DMS153 treated with DMSO at 0.1 percent for 48 hours (cell line): ENCODE data around the gene BRS3.
"Not testable (repeated sequence)": the region's sequence is repeated elsewhere in the genome, so short reads cannot be mapped to it uniquely, and the experiment has no call there.

Source experiments
- DNase-seq: peaks from one replicate; lab custom pipeline; 2025; ENCODE audit not compliant: unreplicated experiment; lab: John Stamatoyannopoulos, UW

BRS3 gene

DNA sequence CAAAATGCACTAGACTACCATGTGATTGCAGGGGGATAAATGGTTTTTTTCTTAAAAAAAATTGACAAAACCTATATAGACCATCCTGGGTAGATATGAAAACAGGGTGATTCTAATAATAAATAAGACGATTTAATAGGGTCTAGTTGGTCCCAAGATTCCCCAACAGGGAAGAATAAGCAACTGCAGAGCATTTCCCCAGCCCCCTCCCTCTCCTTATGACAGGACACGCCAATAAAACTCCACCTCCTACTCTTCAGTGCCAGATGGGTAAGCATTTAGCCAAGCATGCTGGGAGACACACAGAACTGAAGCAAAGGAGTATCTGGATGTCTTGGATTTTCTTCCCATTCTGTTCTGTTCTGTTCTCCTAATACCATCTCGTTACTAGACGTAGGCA, at the start of gene BRS3:
Gene BRS3 (plus strand): TSS at position 301 of the 400 bp plus-strand sequence. CDS start 168 bp downstream, outside the sequence.
- DNase-seq, result no peak

DNA sequence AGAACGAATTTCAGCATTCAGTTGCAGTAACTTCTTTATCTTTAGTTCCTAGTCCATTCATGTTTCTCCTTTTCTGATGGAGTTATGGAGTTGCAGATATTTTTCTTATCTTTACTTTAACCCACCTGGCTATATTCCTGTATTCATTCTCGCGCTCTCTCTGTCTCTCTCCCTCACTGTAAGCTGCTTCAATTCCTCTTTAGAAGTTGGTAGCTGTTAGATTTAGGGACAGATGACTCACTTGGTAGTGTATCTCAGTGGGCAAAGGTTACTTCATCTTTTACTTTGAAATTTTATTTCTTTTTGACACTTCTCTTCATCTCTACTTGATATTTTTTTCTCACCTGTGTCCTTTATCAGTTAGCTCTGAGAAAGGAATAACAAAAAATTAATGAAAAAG, 49.6 kb upstream of the BRS3 start:
- DNase-seq, result no peak

DNA sequence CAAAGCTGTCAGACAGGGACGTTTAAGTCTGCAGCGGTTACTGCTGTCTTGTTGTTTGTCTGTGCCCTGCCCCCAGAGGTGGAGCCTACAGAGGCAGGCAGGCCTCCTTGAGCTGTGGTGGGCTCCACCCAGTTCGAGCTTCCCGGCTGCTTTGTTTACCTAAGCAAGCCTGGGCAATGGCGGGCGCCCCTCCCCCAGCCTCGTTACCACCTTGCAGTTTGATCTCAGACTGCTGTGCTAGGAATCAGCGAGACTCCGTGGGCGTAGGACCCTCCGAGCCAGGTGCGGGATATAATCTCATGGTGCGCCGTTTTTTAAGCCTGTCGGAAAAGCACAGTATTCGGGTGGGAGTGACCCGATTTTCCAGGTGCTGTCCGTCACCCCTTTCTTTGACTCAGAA, 42.1 kb upstream of the BRS3 start:
- DNase-seq, result not testable (repeated sequence)

DNA sequence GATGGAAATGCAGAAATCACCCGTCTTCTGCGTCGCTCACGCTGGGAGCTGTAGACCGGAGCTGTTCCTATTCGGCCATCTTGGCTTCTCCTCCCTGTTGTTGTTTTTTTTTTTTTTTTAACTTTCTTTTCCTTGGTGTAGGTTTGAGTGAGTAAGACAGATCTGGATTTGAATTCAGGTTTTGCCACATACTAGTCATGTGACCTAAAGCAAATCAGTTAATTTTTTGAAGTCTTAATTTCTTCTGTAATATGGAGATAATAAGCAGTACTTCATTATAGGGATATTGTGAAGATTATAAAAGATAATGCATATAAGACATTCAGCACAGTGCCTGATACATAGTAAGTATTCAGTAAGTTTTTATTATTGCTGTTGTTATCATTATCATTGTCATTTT, 41.5 kb upstream of the BRS3 start:
- no peak for DNase-seq

DNA sequence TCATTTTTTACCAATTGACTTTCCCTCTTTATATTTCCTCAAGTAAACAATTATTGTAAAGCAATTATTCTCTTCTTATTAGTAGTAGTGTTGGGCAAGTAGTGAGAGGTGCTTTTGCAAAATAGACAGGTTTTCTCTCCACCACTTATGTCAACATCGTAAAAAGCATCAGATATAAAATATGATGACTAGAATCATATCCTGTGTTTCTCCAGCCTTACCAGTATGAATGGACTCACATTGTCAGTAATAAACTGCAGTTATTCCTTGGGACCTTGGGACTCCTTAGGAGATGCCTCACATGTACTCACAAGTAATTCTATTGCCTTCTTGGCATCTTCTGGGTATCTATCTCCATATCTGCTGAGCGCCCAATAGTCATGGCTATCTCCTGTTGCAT, 40.4 kb upstream of the BRS3 start:
- no peak for DNase-seq

DNA sequence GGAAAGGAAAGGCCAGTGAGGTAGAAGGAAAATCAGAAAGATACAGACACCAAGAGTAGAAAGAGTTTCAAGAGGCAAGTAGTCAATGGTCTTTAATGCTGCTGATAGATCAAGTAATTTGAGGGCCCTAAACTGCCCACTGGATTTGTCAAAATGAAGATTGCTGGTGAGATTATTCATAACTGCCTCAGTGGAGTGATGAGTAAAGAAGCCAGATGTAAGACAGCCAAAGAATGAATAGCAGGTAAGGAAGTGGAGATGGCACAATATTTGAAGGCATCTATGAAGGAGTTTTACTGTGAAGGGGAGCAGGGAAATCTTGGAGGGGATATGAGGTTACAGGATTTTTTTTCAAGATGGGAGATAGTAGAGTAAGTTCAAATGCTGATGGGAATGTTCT, 39.8 kb upstream of the BRS3 start:
- no peak for DNase-seq

DNA sequence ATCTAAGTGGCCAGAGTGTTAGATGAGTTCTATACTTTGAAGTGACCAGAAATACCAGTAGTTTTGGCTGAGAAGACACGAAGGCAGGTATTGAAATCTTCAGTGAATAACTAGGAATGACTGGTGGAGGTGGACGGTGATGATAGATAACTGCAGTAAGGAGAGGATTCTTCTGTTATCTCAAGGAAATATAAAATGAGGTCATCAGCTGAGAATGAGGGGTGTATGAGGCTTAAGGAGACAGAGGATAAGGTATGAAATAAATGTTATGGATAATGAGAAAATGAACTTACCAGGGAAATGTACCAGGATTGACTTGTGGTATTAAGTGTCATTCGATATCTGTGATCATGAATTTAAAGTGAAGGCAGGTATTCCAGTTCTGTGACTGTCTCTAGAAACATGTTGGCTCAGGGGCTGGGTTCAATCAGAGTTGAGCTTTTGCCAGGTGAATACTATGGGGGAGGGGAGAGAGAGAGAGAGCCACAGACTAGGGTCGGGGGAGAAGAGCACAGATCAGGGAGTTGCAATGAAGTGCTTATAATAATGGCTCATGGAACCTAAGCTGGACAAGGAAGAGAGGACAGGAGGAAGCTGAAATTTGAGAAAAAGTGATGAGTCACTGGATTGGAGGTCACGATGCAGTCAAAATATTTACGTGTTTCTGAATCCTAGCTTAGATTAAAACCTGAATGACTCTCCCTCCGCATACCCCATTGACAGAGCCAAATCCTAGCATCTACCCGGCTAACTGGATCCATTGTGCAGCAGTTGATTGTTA, 37.5 kb upstream of the BRS3 start:
- no peak for DNase-seq

DNA sequence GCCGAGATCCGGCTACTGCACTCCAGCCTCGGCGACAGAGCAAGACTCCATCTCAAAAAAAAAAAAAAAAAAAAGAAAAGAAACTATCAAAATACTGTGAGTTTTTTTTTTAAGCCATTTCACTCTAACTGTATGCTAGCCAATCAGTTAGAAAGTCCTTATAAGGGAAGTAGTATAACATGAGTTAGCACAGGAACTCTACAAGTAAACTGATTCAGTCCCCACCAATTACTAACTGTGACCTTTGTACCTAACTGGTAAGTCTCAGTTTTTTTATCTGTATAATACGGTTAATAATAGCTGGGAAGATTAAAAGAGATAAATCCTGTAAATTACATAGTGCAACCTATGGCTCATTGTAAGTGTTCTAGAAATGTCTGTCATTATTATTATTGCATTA, 35.1 kb upstream of the BRS3 start:
- no peak for DNase-seq

DNA sequence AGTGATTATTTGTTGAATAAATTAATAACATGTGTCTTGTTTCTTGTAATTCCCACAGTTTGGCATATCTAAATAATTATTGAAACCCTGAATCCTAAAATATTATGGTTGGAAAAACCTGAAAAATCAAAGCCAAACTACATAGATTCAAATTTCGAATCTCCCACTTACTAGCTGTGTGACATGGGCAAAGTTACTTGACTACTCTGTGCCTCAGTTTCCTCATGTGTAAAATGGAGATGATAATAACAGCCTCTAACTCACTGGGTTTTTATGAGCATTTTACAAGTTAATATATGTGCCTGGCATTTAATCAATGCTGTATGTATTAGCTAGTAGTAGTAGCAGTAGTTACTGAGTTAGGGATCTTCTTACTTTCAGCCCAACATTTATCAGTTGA, 34.6 kb upstream of the BRS3 start:
- no peak for DNase-seq

DNA sequence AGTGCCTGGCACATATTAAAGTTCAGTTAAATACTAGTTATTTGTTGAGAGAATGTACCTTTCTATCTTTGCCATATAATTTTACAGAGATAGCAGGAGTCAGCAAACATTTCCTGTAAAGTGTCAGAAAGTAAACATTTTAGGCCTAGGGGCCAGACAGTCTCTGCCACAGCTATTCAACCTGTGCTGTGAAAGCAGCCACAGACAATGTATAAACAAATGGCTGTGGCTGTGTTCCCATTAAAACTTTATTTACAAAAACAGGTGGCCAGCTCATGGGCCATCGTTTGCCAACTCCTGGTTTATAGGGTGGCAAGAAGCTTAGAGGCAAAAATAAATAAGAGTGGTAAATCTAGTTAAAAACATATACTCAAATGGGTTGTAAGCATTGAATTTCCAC, 34.0 kb upstream of the BRS3 start:
- DNase-seq, result peak; percentile 45

DNA sequence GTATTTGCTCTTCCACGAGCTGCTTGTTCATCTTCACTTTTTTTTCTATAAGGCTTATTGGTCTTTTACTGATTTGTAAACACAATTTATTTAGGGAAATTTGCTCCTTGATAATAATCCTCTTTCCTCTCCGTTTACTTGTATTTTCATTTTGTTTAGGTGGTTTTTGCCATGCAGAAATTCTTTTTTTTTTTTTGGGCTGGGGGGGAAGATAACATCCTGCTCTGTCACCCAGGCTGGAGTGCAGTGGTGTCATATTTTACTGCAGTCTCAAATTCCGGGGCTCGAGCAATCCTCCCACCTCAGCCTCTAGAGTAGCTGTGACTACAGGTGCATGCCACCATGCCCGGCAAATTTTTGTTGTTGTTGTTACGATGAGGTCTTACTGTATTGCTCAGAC, 31.6 kb upstream of the BRS3 start:
- DNase-seq, result no peak

DNA sequence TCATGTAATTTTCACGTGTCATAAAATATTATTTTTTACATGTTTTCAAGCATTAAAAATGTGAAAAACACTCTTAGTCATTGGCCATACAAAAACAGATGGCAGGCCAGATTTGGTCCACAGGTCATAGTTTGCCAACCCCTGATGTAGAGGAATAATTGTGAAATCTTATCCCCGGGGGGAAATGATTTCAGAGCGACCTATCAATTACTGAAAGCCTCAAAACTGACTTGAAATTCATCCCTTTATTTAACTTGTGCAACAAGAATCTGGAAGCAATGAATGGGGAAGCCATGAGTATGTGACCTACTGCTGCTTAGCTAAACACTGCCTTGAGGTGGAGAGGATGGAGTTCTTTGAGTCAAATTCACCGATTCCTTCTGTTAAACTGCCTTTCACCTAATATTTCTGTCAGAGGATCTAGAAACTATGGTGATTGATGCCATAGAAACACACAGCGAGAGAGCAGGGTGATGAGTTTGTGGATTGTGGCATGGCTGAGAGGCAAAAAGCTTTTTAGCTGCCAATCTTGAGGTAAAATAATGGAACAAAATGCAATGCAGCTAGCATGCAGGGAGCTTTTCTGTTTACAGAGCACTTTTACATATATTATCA, 30.3 kb upstream of the BRS3 start:
- DNase-seq, result no peak

DNA sequence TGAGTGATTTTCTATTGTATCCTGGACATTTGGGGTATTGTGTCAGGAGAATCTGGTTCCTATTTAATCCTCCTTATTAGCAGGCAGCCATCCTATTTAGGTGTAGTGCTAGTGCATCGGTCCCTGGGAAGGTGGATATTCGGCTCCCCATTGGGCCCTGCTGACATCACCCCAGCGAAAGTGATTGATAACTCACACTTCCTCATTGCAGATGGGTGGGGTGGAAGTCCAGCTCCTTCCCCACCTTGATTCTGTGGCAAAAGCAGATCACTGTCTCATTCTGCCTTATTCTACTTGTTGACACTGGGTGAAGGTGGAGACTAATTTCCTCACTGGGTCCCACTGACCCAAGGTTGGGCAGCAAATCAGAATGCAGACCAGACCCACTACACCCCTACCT, 23.2 kb upstream of the BRS3 start:
- no peak for DNase-seq

DNA sequence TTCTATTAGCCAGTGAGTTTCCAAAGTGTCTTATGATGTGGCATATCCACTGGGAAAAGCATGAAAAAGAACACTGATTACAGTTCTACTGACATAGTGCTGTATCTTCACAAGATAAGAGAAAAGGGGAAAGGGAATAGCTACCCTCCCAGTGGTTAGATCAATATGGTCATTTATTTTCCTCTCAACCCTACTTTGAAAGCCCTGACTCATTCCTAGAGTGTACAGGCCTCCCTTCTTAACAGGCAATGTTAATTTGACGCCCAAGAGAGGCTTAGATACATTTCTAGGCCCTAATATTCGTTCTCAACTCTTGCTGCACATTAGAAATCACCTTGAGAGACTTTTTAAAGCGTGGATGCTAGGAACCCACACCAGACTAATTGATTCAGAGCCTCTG, 20.4 kb upstream of the BRS3 start:
- DNase-seq, result no peak

DNA sequence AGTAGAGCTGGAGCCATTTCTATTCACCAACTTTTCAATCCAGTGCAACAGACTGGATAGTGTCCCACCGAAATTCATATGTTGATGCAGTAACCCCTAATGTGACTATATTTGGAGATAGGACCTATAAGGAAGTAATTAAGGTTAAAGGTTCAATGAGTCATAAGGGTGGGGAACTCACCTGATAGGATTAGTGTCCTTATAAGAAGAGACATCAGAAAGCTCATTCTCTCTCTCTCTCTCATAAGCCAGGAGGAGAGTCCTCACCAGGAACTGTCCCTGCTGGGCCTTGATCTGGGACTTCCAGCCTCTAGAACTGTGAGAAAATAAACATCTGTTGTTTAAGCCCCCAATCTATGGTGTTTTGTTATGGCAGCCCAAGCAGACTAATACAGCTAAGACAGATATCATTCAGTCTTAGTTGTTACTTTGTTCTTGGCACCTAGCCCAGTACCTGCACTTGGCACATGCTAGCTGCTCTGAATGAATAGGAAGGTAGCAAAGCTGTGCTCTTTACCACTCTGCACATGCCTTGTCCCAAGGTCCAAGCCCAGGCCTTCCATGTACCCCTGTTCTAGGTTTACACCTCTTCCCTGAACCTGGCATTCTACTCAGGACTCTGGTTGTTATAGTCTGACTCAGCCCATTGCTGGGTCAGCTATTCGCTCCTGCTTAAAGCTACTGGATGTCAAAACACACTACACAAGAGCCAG, 19.2 kb upstream of the BRS3 start:
- DNase-seq, result no peak

DNA sequence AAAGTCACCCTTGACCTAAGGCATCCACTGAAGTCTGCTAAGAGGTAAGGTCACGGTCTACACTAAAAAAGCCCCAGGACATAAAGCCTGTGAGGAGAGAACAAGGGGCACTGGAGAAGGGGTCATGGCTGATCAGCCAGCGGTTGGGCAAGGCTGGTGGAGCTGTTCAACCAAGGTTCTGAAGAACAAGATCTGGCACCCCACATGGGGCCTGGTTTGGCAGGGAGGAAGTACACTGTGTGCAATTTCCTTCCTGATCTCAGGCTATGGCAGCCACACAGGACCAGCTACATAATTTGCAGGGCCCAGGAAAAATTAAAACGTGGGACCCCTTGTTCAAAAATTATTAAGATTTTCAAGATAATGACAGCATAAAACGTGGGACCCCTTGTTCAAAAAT, 14.1 kb upstream of the BRS3 start:
- DNase-seq, result no peak

DNA sequence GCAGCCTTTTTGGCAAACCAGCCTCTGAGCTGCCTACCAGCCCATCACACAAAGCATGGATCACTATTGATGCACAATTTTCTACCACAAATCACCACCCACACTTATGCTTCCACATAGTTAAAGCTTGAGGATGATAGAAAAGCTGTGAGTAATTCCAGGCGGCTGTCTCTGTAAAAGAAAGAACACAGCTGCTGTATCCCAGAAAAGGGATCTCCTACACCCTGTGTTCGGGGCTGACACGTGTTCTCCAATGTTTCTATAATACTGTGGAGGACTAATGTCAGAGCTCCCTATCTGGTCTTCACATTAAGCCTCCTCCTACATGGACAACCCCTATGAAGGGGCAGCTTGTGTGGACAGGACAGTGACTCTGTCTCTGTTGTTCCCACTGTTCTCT, 12.5 kb upstream of the BRS3 start:
- DNase-seq, result no peak

DNA sequence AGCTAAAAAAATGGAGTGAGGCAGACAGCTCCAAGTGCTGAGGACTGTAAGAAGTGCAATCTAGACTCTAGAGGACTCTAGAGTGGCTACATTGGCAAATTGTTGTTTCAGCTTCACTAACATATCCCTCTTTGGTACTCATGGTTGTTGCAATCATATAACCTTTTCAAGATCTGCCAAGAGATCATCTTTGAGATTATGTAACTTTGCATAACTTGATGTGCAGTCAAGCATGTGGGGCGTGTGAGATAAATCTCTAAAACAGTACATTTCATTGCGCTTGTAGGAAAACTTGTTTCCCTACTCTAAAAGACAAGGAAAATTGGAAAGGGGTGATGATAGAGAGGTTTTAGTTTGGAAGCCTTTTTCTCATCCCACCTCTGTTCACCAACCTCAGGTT, 11.2 kb upstream of the BRS3 start:
- no peak for DNase-seq

DNA sequence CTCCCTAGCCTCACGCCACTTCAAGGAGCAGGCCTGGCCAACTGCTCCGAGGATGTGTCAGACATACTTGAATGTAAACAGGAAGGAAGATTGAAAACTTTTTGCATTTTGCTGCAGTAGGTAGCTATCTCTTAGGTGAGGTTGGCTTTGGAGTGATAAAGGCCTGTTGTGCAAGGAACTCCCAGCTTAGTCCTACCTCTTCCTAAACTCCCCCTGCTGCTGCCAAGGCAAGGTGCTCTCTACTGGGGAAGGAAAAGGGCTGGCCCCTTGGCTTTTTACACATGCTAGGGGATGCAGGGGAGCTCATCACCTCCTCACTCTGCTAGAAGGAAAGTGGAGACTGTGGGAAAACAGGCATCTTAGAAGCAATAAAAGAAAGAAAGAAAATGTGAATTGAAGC, 10.7 kb upstream of the BRS3 start:
- no peak for DNase-seq

DNA sequence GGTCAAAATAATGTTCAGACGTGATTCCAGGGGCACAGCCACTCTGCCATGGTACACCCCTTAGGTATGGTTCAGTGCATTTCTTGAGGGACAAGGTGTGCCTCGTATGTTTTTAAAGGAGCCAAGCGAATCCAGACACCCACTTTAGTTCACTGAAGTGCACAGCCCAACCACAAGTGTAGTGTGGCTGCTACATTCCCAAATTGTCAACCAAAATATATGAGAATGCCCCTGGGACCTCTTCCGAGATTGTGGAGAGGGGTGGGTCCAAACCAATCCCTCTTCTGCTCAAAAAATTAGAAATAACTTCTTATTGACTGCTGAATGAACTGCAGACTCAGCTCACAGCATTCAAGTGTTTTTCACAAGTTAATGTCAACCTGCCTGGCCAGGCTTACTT, 7.4 kb upstream of the BRS3 start:
- DNase-seq, result no peak

DNA sequence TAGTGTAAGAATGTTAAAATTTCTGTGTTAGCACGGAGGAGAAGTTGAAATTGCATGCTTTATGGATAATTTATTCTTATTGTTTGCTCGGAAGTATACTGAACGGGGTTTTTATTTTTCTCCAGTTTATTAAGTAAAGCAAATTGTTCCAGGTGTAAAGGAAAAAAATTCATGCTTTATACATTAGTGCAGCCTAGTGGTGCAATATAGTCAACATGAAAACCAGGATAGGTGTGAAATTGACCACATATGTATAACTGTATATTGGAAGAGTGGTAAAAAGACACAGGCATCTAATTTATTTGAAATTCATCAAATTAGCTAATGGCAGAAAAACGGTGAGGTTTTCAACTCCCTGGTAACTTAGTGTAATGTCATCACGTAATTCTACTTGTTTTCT, 959 bp downstream of the BRS3 start:
- DNase-seq, result no peak

DNA sequence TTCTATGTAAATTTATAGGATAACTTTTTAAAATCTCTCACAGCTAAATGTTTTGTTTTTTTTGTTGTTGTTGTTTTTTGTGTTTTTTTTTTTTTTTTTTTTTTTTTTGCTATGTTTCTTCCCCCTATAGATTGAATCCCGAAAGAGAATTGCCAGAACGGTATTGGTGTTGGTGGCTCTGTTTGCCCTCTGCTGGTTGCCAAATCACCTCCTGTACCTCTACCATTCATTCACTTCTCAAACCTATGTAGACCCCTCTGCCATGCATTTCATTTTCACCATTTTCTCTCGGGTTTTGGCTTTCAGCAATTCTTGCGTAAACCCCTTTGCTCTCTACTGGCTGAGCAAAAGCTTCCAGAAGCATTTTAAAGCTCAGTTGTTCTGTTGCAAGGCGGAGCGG, 4.1 kb downstream of the BRS3 start:
- DNase-seq, result no peak
